DND-41 (cell line): ENCODE results near the gene PXK.

Source experiments
- EZH2 ChIP-seq: IDR thresholded peaks from 3 replicates; pipeline ENCODE4 v1.6.1; 2012; ENCODE audit warnings: borderline replicate concordance, low read depth, mild to moderate bottlenecking, moderate library complexity, low read length, inconsistent platforms; ENCODE audit not compliant: severe bottlenecking
- TF ChIP-seq, protein P1 (sequence below): IDR thresholded peaks from 2 replicates; pipeline ENCODE4 v1.5.1; 2012; ENCODE audit warnings: borderline replicate concordance, low read length, moderate library complexity, mild to moderate bottlenecking; ENCODE audit not compliant: poor library complexity, severe bottlenecking; ENCODE audit errors: extremely low read depth

- TF ChIP-seq, protein P1, sequence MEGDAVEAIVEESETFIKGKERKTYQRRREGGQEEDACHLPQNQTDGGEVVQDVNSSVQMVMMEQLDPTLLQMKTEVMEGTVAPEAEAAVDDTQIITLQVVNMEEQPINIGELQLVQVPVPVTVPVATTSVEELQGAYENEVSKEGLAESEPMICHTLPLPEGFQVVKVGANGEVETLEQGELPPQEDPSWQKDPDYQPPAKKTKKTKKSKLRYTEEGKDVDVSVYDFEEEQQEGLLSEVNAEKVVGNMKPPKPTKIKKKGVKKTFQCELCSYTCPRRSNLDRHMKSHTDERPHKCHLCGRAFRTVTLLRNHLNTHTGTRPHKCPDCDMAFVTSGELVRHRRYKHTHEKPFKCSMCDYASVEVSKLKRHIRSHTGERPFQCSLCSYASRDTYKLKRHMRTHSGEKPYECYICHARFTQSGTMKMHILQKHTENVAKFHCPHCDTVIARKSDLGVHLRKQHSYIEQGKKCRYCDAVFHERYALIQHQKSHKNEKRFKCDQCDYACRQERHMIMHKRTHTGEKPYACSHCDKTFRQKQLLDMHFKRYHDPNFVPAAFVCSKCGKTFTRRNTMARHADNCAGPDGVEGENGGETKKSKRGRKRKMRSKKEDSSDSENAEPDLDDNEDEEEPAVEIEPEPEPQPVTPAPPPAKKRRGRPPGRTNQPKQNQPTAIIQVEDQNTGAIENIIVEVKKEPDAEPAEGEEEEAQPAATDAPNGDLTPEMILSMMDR, result no peak
- no peak for TF ChIP-seq EZH2
Observed at GRCh38 chr3:58441514-58442450, 109.1 kb downstream of the PXK start.
